HG03558 (cell line): Measurements from ENCODE around the gene MELK.
"Not testable (repeated sequence)": the region's sequence is repeated elsewhere in the genome, so short reads cannot be mapped to it uniquely, and the experiment has no call there.

Source experiments
- ATAC-seq: cut with Tn5 transposase; IDR thresholded peaks from one replicate; pipeline ENCODE4 v1.9.1; 2021; ENCODE audit warnings: moderate number of reproducible peaks; ENCODE audit not compliant: unreplicated experiment; ENCODE audit errors: extremely low read depth

The MELK gene

GRCh38 chr9:36572515-36573418, at the start of gene MELK:
MELK (plus strand) TSS chr9:36572895; CDS start chr9:36581682, 8,787 bp downstream.
- ATAC-seq = no peak

- no peak for ATAC-seq
Observed at GRCh38 chr9:36530224-36530623, 42.5 kb upstream of the MELK start.

GRCh38 chr9:36532353-36532752, 40.3 kb upstream of the MELK start:
- ATAC-seq = no peak

- not testable (repeated sequence) for ATAC-seq
Observed at GRCh38 chr9:36533726-36534125, 39.0 kb upstream of the MELK start.

GRCh38 chr9:36535107-36535506, 37.6 kb upstream of the MELK start:
- no peak for ATAC-seq

- ATAC-seq = no peak
Observed at GRCh38 chr9:36537861-36538260, 34.8 kb upstream of the MELK start.

GRCh38 chr9:36542355-36542754, 30.3 kb upstream of the MELK start:
- ATAC-seq = no peak

- ATAC-seq = no peak
Observed at GRCh38 chr9:36543916-36544315, 28.8 kb upstream of the MELK start.

- ATAC-seq = no peak
Observed at GRCh38 chr9:36547598-36547997, 25.1 kb upstream of the MELK start.

GRCh38 chr9:36548454-36548853, 24.2 kb upstream of the MELK start:
- ATAC-seq = no peak

GRCh38 chr9:36550135-36550534, 22.6 kb upstream of the MELK start:
- ATAC-seq = no peak

- not testable (repeated sequence) for ATAC-seq
Observed at GRCh38 chr9:36550631-36551098, 22.0 kb upstream of the MELK start.

- ATAC-seq = no peak
Observed at GRCh38 chr9:36551129-36551528, 21.6 kb upstream of the MELK start.

- ATAC-seq = no peak
Observed at GRCh38 chr9:36551910-36552309, 20.8 kb upstream of the MELK start.

GRCh38 chr9:36559036-36559695, 13.5 kb upstream of the MELK start:
- no peak for ATAC-seq

- no peak for ATAC-seq
Observed at GRCh38 chr9:36560771-36561170, 11.9 kb upstream of the MELK start.

GRCh38 chr9:36562801-36563200, 9.9 kb upstream of the MELK start:
- not testable (repeated sequence) for ATAC-seq

- ATAC-seq = no peak
Observed at GRCh38 chr9:36566813-36567221, 5.9 kb upstream of the MELK start.

GRCh38 chr9:36568681-36569080, 4.0 kb upstream of the MELK start:
- not testable (repeated sequence) for ATAC-seq

GRCh38 chr9:36571333-36571732, 1.4 kb upstream of the MELK start:
- ATAC-seq = no peak

- ATAC-seq = not testable (repeated sequence)
Observed at GRCh38 chr9:36574045-36574444, 1.4 kb downstream of the MELK start.
